Esophagus squamous epithelium (tissue), 4 donors: Measurements from ENCODE around the gene ATP6AP1.

ENCODE experiments used
- POLR2A ChIP-seq, 4 donors: fragments of 450-650 bp; IDR thresholded peaks; one replicate each; pipeline ENCODE4 v1.6.1; 2017; ENCODE audit warnings: antibody characterized with exemption in 4 of 4, mild to moderate bottlenecking in 4 of 4, moderate library complexity in 3 of 4
- TF ChIP-seq, protein P1 (sequence below), 6 experiments: fragments of 450-650 bp in 4 of 6; fragments of 200-600 bp in 2 of 6; sonication (generic) in 2 of 6; IDR thresholded peaks; one replicate each; pipeline ENCODE4 v1.5.1; 2016 to 2019; ENCODE audit warnings: antibody characterized with exemption in 6 of 6, mild to moderate bottlenecking in 4 of 6, moderate library complexity in 4 of 6

DNA sequence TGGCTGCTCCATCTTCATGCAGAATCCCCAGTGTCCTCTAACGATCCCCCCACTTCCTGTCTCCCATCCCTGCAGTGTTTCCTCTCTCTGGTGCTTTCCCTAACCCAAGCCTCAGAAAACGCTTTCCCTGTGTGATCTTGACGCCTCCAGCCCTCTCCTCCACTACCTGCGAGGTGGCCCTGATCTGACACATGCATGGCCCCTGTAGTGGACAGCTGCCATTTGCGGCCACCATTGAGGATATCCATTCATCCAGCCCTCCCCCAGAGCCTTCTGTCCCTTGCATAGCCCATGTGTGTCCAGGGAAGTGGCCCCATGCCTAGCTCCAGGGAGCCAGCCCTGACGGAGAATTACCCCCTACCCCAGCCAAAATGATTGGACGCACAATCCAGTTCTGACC lies 54.8 kb downstream of the ATP6AP1 start:
- TF ChIP-seq, protein P1, sequence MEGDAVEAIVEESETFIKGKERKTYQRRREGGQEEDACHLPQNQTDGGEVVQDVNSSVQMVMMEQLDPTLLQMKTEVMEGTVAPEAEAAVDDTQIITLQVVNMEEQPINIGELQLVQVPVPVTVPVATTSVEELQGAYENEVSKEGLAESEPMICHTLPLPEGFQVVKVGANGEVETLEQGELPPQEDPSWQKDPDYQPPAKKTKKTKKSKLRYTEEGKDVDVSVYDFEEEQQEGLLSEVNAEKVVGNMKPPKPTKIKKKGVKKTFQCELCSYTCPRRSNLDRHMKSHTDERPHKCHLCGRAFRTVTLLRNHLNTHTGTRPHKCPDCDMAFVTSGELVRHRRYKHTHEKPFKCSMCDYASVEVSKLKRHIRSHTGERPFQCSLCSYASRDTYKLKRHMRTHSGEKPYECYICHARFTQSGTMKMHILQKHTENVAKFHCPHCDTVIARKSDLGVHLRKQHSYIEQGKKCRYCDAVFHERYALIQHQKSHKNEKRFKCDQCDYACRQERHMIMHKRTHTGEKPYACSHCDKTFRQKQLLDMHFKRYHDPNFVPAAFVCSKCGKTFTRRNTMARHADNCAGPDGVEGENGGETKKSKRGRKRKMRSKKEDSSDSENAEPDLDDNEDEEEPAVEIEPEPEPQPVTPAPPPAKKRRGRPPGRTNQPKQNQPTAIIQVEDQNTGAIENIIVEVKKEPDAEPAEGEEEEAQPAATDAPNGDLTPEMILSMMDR (IDR thresholded peaks at IDR 0.05) = no peak
- TF ChIP-seq POLR2A (IDR thresholded peaks at IDR 0.05) = no peak
